ENCODE data around the gene DNAH8.

DNAH8 gene

DNA sequence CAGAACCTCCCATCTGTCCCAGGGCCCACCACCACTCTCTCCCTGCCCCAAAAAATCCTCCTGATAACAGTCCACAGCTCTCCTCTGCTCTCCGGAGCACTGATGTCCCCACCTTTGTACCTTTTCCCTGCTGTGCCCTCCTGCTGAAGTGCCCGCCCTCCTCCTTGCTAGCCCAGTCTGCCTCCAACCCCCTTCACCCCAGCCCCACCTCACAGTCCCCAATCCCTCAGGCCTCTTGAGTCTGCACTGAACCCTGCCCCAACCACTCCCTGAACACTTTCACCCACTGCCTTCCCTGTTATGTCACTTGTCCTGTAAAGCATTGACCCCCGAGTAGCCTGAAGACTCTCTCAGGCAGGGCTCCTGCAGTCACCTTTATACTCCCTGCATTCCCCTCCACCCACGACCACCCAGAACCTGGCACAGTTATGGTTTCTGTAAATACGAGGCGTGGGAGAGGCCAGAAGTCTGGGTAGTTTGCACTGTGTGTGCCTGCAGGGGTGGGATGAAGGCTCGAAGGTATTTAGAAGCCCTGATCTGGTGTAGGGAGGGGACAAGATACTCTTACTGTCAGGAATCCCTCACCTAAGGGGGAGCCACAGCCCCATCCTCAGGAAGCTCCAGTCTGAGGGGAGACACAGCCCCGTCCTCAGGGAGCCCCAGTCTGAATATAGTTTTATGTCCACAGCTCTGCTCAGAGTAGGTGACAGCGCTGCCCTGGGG is 338.9 kb downstream of the DNAH8 start:
- no peak for DNase-seq (ENCODE audit: low spot score)

- no peak for DNase-seq (ENCODE audit: low spot score)
Observed at GRCh38 chr6:39054577-39055142, 339.5 kb downstream of the DNAH8 start.

- DNase-seq (ENCODE audit: low spot score), result no peak
Observed at GRCh38 chr6:39055661-39056060, 340.6 kb downstream of the DNAH8 start.

- no peak for DNase-seq (ENCODE audit: low spot score)
Observed at GRCh38 chr6:39056191-39056590, 341.1 kb downstream of the DNAH8 start.

DNA sequence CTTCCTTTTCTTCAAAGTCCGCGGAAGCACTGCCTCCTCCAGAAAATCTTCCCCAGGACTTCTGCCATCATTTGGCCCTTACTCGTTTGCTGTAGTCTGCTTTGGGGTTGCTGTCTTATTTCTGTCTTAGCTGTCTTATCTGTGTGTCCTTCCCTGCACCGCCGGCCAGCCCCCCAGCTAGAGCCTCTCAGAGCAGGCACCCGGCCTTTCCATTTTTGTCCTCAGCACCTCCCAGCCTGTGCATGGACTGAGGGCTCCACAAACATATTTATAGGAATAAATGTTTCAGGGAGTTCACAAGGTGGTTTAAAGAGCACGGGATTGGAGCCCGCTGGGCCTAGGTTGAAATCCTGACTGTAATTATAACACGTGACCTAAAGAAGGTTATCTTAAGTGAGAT is 341.6 kb downstream of the DNAH8 start:
- DNase-seq (ENCODE audit: low spot score), result no peak

DNA sequence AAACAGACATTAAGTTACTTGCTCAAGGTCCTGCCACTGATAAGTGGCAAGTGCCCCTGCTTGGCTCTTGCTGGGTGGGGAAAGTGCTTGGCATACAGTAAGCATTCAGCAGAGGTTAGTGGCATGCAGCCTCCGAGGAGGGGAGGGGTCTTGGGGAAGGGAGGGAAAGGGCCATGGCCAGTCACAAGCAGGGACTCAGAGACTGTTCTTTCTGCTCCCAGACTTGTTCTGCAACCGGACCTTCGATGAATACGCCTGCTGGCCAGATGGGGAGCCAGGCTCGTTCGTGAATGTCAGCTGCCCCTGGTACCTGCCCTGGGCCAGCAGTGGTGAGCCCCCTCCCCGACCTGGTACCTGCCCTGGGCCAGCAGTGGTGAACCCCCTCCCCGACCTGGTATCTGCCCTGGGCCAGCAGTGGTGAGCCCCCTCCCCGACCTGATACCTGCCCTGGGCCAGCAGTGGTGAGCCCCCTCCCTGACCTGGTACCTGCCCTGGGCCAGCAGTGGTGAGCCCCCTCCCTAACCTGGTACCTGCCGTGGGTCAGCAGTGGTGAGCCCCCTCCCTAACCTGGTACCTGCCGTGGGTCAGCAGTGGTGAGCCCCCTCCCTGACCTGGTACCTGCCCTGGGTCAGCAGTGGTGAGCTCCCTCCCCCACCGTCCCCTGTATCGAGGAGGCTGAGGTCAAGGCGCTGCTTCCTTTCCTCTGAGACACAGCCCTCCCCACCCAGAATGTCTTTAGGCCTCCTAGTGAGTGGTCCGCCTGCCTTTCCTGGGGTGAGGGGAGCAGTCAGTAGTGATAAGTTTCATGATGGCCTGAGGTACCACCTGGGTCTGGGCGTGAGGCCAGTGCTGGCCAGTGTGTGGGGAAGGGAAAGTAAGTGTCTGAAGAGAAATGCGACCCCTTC is 342.4 kb downstream of the DNAH8 start:
- no peak for DNase-seq (ENCODE audit: low spot score)

GRCh38 chr6:39058471-39059147 is 343.5 kb downstream of the DNAH8 start:
- DNase-seq (ENCODE audit: low spot score), result no peak

DNA sequence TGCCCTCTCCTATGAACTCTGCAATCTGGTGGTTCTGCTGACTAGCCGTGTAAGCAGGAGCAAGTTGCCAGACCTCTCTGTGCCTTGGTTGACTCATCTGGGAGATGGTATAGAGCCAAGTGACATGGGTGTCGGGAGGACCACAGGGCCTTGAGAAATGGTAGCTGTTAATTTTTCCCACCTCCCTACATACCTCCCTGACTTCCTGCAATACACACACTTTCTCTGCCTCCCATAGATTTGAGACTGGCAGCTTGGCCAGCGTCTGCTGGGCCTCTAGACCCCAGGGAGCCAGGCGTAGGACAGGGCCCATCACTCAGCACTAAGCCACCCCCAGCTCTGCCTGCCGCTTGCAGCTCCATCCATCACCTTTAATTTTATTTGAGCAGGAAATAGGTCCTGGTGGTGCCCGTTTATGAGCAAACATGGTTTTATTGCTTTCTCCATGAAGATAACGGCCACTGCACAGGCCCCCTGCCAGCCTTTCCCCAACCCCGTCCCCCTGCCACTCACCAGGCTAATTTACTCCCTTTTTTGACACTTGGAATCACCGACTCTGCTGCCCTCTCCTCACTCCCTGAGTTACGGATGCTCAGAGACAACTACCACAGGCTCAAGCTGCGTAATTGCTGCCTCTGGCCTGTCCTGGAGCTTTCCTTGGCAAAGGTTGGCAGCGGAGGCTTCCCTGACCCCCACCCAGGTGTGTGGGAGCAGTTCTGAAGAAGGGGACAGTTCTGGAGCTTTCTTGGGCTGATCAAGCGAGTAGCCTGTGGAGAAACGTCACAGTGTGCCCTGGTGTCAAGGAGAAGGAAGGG is 344.6 kb downstream of the DNAH8 start:
- no peak for DNase-seq (ENCODE audit: low spot score)

DNA sequence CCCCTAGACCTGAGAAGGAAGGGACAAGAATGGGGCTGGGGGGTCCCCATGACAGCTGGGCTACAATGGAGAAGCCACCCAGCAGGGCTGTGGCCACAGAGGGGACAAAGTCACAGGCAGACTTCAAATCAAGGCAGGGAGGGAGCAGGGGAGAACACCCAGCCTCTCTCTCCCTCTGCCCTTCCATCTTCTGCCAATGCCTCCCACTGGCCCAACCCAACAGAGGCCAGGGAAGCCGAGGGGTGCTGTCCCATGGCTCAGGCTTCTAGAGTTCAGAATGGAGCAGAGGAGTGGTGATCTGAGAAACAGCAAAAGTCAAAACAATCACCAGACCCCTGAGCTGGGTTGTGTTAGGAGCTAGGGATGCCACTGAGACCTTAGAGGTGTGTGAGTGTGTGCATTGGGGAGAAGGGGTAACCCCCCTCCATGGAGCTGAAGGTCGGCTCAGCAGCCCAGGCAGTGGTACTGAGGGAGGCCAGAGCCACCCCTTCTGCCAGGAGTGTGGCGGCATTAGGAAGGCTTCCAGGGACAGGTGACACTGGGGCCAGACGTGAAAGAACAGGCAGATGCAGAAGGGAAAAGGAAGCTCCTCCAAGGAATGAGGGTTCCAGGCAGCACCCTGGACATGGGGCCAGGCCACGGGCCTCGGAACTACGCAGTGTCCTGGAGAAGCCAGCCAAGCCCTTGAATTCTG is 345.5 kb downstream of the DNAH8 start:
- no peak for DNase-seq (ENCODE audit: low spot score)

DNA sequence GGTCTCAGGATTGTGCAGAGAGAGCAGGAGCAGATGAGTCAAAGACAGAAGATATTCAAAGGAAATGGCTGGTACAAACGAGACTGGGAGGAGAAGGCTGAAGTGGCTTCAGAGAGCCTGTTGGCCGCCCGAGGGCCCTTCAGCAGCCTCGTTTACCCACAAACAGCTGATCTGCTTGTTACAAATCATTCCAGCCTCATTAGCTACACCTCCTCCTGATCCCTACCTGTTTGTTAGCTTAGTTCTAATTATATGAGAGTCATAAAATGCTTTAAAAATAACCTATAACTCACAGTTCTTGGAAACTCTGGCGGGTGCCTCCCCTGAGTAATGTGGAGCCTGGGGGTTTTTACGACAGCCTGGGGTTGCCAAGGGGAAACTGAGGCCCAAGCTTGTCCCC is 346.1 kb downstream of the DNAH8 start:
- DNase-seq (ENCODE audit: low spot score), result no peak

DNA sequence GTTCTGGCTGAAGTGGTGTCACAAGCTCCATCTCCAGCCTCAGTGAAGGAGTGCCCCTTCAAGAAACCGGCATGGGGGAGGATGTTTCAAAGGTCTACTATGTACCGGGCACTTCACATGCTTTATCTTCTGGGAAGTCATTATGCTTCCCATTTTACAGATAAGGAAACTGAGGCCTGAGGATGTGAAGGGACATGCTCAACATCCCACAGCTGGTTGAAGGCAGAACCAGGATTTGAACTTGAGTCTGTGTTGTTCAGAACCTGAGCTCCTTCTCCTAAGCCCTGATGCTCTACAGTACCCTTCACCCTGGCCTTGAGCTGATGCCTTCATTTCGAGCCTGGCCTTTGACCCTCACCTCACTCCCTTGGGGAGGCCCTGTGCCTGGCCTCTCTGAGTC is 346.5 kb downstream of the DNAH8 start:
- no peak for DNase-seq (ENCODE audit: low spot score)

DNA sequence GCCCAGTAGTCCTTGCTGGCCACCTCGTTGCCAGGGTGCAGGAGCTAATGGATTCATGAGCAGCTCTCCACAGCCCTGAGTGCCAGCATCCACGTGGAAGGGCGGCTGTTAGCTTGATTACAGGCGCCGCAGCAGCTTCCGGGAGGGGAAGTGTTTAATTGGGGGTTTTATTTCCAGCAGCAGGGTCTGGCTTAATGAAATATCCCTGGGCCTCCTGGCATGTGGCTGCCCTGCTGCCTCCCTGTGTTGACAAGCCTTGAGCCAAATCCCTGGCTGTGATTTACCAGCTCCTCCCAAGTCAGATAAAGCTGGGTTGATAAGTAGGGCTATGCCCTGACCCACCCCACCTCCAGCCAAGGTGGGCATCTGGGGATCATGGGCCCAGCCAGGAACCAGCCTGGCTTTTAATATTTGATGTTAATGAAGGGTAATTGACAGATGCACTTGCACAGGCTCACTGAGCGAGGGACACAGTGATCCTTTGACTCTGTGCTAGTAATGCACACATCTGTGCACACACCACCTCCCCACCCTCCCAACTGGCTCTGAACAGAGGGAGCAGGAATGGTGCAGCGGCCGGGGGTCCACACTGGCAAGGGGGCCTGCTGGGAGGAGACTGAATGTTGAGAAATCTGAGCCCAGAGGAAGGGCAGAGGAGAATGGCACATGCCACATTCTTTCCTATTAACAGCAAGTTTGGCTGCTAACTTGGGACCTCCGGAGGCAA is 347.1 kb downstream of the DNAH8 start:
- no peak for DNase-seq (ENCODE audit: low spot score)

DNA sequence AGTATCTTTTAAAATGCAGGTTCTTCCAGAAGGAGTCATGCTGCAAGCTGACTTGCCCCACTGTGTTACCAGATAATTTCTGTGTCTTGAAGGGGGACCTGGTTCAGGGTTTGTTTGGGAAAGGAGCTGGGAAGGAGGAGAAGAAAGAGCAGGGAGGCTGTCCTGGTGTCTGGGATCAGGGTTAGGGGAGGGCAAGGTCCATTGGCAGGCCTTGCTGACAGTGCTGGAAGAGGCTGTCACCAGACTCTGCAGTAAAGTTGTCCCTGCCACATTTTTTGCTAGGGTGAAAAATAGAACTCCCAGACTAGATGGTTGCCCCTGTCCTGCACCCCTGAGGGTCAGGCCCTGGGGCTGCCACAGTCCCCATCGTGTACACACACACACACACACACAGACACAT is 348.4 kb downstream of the DNAH8 start:
- DNase-seq (ENCODE audit: low spot score), result no peak

GRCh38 chr6:39065561-39065960 is 350.4 kb downstream of the DNAH8 start:
- DNase-seq (ENCODE audit: low spot score), result no peak

- no peak for DNase-seq (ENCODE audit: low spot score)
Observed at GRCh38 chr6:39068391-39068790, 353.3 kb downstream of the DNAH8 start.

- DNase-seq (ENCODE audit: low spot score), result no peak
Observed at GRCh38 chr6:39072830-39073229, 357.7 kb downstream of the DNAH8 start.

DNA sequence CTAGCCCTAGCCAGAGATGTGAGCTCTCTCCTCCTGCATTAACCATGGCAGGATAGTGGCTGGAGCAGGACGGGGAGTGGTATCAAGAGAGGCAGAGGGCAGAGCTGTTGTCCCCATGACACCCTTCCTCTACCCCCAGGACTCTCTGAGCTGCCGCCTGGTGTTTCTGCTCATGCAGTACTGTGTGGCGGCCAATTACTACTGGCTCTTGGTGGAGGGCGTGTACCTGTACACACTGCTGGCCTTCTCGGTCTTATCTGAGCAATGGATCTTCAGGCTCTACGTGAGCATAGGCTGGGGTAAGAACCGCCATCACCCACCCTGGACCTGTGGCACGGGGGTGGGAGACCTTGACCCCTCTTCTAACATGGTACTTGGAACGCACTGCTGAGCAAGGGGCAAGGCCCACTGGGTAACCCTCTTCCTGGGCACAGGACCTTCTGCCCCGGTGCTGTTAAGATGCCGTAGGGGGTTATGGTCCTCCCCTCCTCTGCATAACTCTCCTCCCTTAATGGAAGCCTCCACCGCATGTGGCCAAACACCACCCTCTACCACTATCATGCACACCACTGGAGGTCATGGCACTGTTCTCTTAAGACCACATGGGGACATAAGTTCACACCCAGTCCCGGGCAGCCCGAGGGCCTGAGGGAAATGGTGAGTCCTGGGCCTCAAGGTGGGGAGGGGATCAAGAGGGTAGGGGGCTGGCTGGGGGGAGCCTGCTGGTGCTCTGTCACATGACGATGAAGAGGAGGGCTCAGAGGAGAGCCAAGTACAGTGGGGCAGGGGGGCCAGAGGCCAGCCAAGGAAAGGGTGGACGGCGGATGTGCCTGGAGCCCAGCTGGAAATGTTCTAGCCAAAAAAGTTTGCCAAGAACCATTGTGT is 358.6 kb downstream of the DNAH8 start:
- DNase-seq (ENCODE audit: low spot score), result no peak

DNA sequence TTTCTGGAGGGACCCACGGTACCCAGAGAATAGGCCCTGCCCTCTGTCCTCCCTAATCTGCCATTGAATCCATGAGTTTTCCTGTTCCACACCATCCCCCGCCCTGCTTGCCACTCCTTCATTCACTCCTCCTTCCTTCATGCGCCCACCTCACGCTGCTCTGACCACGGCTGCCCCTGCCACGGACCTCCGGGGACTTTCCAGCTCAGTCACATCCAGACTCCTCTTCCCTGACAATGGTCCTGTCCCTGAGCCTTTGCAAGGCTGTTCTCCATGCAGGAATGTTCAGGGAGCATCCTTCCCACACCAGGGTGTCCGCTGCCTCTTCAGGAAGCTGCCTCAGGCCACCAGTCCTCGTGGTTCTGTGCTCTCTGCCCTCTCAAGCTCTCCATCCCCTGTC is 359.4 kb downstream of the DNAH8 start:
- DNase-seq (ENCODE audit: low spot score), result no peak

DNA sequence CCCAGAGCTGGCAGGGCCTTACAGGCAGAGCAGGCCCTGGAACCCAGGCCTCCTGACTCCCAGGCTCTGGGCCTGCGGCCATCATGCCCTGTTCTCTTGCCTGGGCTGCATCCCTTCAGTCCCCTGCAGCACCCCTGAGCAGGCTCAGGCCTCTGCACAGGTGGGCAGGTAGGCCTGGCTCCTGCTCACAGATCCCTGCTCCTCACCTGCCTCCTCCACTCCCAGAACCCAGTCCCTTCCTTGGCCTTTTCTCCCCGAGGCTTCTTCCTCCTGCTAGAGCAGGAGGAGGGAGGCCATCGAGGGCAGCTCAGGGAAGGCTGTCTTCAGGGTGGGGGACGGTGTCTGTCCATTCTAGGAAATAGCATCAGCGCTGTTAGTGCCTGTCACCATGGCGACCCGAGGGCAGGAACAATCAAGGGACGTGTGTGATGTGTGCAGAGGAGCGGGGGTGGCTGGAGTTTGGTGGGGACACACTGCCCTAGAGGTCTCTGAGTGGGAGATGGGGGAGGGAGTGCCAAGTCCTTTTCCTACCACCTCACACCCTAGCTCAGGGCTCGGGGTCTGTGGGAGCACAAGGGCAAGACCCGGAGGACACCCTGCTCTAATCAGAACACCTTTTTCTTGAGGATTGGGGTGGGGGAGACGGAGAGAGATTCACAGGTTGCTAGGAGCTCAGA is 360.0 kb downstream of the DNAH8 start:
- DNase-seq (ENCODE audit: low spot score), result no peak

Data from iPS-NIHi11 (cell line).